NCI-H460 (cell line): ENCODE results near the gene CFAP20DC. TPM values are rescaled to one million over a fixed set of nuclear protein-coding genes. Genes with fewer than 3 reads are reported as not detected.
A peak's percentile ranks its signal among the peaks of the same experiment; 100 is the strongest.
"Not testable (repeated sequence)": the region's sequence is repeated elsewhere in the genome, so short reads cannot be mapped to it uniquely, and the experiment has no call there.

Experiments used
- DNase-seq: peaks from one replicate; pipeline ENCODE4 v3.0.0-alpha.2; 2016; ENCODE audit warnings: low read depth; ENCODE audit errors: extremely low read depth
- total RNA-seq: library from RNA; depleted of rRNA; stranded (reverse); fragments of >200 nt; shearing (Covaris generic); gene quantifications from 2 replicates; pipeline ENCODE4 v1.2.3, GENCODE V29; 2014

The CFAP20DC gene
- total RNA-seq, 1 experiment from 2014 or later = 2.6 TPM

- no peak for DNase-seq
These were observed 225.0 kb downstream of the CFAP20DC start for GRCh38 chr3:58824777-58825176.

- DNase-seq = peak; percentile 39
These were observed 225.5 kb downstream of the CFAP20DC start for GRCh38 chr3:58824285-58824684.

GRCh38 chr3:58806551-58807244, 243.1 kb downstream of the CFAP20DC start:
- not testable (repeated sequence) for DNase-seq

- DNase-seq = no peak
These were observed 244.9 kb downstream of the CFAP20DC start for GRCh38 chr3:58804914-58805313.

GRCh38 chr3:58801541-58801940, 248.3 kb downstream of the CFAP20DC start:
- no peak for DNase-seq

GRCh38 chr3:58800940-58801339, 248.9 kb downstream of the CFAP20DC start:
- no peak for DNase-seq

- no peak for DNase-seq
These were observed 249.8 kb downstream of the CFAP20DC start for GRCh38 chr3:58800032-58800431.

- no peak for DNase-seq
These were observed 250.6 kb downstream of the CFAP20DC start for GRCh38 chr3:58799271-58799670.

GRCh38 chr3:58798312-58798711, 251.5 kb downstream of the CFAP20DC start:
- no peak for DNase-seq

GRCh38 chr3:58794750-58795149, 255.1 kb downstream of the CFAP20DC start:
- DNase-seq = no peak

GRCh38 chr3:58793938-58794337, 255.9 kb downstream of the CFAP20DC start:
- no peak for DNase-seq

- no peak for DNase-seq
These were observed 256.8 kb downstream of the CFAP20DC start for GRCh38 chr3:58792921-58793451.

- DNase-seq = no peak
These were observed 260.4 kb downstream of the CFAP20DC start for GRCh38 chr3:58789385-58789784.

- no peak for DNase-seq
These were observed 264.9 kb downstream of the CFAP20DC start for GRCh38 chr3:58784888-58785287.

GRCh38 chr3:58784425-58784824, 265.4 kb downstream of the CFAP20DC start:
- no peak for DNase-seq

- no peak for DNase-seq
These were observed 266.0 kb downstream of the CFAP20DC start for GRCh38 chr3:58783845-58784244.

- no peak for DNase-seq
These were observed 269.9 kb downstream of the CFAP20DC start for GRCh38 chr3:58779934-58780333.

GRCh38 chr3:58776231-58776630, 273.6 kb downstream of the CFAP20DC start:
- no peak for DNase-seq

GRCh38 chr3:58772462-58772861, 277.4 kb downstream of the CFAP20DC start:
- no peak for DNase-seq

GRCh38 chr3:58769065-58769464, 280.8 kb downstream of the CFAP20DC start:
- no peak for DNase-seq

GRCh38 chr3:58766587-58767282, 283.1 kb downstream of the CFAP20DC start:
- DNase-seq = no peak

GRCh38 chr3:58755150-58755549, 294.7 kb downstream of the CFAP20DC start:
- DNase-seq = no peak
